HG02610 (cell line): ENCODE measurements around the gene IPO13.

Source experiments
- ATAC-seq: cut with Tn5 transposase; IDR thresholded peaks from one replicate; pipeline ENCODE4 v1.9.1; 2021; ENCODE audit warnings: mild to moderate bottlenecking, moderate library complexity; ENCODE audit not compliant: unreplicated experiment

Gene IPO13

GRCh38 chr1:43987159-43987902, 40.6 kb downstream of the IPO13 start:
- no peak for ATAC-seq

DNA sequence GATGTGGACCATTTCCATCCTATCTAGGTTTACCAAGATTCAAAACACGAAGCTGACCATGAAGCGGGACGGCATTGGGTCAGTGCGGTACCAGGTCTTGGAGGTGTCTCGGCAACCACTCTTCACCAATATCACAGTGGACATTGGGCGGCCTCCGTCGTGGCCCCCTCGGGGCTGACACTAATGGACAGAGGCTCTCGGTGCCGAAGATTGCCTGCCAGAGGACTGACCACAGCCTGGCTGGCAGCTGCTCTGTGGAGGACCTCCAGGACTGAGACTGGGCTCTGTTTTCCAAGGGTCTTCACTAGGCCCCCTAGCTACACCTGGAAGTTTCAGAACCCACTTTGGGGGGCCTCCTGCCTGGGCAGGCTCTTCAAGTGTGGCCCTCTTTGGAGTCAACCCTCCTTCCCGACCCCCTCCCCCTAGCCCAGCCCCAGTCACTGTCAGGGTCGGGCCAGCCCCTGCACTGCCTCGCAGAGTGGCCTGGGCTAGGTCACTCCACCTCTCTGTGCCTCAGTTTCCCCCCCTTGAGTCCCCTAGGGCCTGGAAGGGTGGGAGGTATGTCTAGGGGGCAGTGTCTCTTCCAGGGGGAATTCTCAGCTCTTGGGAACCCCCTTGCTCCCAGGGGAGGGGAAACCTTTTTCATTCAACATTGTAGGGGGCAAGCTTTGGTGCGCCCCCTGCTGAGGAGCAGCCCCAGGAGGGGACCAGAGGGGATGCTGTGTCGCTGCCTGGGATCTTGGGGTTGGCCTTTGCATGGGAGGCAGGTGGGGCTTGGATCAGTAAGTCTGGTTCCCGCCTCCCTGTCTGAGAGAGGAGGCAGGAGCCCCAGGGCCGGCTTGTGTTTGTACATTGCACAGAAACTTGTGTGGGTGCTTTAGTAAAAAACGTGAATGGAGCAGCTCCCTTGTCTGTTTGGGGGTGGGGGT, 43.8 kb downstream of the IPO13 start:
- ATAC-seq: no peak

- ATAC-seq: no peak
Measured at GRCh38 chr1:43991200-43991475, 44.4 kb downstream of the IPO13 start.

GRCh38 chr1:43991476-43992231, 44.9 kb downstream of the IPO13 start, which contains the start of gene CCDC24:
TSS of gene CCDC24 (plus strand) at chr1:43991599. CDS start at chr1:43991879, 280 bp downstream.
- peak; percentile 71 for ATAC-seq

DNA sequence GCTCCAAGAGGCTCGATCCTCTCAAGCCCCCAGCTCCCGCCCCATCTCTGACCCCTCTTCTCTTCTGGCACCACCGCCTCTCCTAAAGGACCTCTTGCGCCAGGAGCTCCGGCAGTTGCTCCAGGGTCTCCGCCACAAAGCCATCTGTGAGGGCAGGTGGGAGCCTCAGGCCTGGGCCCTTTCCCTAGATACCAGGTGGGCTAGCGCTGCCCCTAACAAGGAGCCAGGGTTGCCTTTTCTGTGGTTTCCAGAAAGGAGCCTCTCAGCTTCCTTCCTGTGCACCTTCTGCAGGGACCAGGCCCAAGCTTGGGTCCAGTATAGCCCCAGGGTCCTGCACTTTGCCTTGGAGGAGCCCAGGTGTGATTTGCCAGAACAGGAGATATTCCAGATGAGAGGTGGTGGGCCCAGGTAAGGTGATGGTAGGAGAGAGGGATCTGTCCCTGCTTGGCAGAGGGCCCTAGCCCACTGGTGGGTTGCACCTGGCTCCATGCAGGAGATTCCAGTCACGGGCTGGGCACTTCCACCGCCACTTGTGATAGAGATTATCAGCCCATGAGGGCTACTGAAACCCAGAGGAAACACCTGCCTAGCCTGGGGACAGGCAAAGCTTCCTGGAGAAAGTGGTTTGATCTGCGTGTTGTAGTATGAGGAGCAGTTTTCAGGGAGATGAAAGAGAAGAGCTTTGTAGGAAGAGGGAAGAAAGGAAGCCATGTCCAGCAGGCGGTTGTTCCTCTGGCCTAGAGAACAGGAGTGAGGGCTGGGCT, 45.7 kb downstream of the IPO13 start:
- no peak for ATAC-seq

GRCh38 chr1:43993206-43993914, 46.6 kb downstream of the IPO13 start:
- ATAC-seq: no peak

DNA sequence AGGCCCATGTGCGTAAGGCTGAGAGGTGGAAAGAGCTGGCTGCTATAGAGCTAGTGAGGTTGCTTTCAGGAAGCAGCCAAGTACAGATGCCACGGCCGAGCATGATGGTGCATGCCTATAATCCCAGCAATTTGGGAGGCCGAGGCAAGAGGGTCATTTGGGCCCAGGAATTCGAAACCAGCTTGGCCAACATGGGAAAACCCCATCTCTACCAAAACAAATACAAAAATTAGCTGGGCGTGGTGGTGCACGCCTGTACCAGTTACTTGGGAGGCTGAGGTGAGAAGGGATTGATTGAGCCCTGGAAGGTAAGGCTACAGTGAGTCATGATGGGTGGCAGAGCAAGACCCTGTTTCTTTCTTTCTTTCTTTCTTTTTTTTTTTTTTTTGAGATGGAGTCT, 47.3 kb downstream of the IPO13 start:
- ATAC-seq: no peak

- ATAC-seq: no peak
Measured at GRCh38 chr1:43994794-43995790, 48.3 kb downstream of the IPO13 start.

DNA sequence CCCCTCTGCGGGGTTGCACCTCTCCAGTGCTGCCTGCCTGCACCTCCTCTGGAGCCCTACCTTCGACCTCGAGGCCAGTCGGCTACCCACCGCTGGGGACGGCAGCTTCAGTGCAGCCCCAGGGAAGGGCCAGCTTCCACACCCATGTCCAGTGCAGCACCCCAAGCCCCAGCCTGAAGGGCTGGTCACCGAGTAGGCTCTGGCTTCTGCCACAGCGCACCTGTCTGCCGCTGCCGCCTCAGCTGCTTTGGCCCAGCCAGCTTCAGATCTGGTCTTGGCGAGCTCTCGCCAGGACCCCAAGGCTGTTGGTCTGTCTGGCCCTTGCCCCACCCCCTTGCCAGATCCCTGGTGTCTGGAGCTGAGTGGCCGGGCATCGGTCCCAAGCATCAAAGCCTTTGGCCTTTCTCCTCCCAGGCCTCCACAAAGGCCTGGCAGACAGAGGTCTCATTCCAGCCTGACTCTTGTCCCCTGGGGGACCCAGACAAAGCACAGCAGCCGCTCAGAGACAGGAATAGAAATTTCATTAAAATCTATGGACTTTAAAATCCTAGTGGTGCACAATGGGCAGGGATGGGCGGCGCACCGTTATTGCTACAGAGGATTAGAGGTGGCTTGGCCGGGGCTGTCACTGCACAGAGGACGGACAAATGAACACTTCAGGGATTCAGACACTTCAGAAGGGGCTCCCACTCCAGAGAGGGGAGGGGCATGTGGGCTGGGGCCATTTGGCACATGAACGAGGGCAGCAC, 49.4 kb downstream of the IPO13 start:
- ATAC-seq: no peak

GRCh38 chr1:43996733-43997115, 50.0 kb downstream of the IPO13 start:
- no peak for ATAC-seq

DNA sequence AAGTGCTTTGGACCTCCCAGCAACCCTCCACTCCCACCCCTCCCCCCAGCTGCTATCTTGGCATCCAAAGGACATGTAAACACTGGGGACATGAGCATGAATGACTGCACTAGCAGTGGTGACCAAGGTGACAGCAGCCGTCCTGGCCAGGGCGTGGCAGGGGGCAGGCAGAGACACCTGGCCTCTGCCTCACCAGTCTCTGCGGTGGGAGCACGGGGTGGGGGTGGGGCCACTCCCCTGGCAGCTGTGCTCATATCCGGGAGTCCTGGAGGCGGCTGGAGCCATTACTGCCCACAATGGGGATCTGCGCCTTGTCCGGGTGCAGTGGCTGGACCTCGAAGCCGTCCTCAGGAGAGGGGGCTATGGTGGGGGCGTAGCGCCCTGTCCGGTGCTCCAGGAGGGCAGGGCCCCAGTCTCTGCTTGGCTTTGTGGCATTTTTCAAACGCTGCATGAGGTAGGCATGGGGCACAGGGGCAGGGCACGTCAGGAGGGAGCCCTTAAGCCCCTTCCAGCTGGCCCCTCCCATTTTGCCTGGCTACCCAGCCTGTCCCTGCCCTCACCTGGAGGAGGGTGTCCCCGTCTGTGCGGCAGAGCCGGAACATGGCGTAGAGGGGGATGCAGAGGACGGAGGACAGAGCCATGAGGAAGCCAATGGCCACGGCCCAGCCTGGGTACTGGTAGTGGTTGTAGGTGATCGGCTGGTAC, 50.7 kb downstream of the IPO13 start:
- ATAC-seq: no peak

DNA sequence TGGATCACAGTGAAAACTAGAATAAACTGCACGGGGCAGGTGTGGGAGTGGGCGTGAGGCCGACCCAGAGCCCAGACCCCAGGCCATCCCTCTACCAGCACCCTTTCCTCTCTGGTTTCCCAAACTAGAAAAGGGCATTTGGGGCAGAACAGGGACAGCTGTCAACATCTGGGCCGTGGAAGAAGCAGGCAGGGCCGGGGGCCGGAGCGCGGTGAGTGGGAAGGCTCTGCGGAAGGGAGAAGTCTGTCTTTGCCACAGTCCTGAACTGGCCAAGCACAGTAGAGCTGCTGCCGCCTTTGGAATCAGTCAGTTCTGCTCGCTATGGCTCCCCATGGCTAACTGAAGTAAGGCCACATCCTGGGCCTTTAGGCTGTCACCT, 51.2 kb downstream of the IPO13 start:
- ATAC-seq: no peak

DNA sequence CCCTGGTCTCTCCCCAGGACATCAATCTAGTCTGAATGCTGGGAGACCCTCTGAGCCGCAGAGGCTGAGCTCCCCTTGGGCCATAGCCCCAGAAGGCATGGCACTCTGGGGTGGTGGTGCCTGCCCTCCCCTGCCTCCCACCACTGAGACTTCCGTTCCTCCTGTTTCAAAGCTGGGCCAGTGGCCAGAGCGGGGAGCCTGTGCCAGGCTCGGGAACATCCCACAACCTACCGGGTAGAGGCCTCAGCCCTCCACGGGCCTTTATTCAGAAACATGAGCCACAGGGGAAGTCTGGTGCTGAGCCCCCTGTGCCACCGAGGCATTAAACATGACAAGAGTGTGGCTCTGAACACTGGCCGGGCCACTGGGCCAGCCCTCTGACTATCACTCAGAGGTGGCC, 52.7 kb downstream of the IPO13 start:
- no peak for ATAC-seq

DNA sequence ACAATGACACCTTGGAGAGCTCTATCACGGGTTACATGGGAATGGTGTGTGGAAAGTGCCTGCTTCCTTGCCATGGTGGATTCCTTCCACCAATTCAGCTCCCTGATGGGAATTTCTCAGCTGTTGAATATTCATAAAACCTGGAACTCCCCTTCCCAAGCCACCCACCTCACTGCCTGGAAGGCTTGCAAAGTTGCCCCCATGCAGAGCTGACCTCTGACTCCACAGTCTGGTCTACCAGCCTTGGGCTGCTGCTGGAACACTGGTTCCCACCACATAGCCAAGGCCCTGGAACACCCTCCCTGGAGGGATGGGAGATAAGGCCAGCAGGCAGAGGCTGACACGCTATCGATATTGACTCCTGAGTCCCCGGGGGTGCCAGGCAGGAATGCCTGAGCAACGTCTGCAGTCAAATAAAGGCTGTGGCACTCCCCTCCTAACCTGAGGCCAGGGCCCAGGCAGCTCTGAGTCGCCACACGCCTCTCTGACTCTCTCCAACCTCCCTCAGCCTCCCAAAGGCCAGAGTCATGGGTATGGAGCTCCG, 53.4 kb downstream of the IPO13 start:
- no peak for ATAC-seq

DNA sequence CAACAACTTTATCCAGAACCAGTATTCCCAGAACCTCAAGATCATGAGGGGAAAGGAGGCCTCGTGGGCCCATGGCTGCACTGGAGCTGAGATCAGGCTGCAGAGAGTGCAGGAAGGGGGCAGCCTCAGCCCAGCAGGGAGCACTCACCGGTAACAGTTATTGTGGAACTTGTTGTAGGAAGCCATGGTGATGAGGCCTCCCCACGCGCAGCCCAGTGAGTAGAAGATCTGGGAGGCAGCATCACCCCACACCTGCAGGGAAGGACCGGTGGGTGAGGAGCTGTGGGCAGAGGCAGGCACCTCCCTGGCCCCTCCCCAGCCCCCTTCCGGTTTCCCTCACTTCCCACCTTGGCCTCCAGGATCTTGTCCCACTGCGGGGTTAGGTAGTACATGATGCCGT, 55.4 kb downstream of the IPO13 start:
- ATAC-seq: no peak

- ATAC-seq: no peak
Measured at GRCh38 chr1:44002606-44003157, 55.9 kb downstream of the IPO13 start.

- ATAC-seq: no peak
Measured at GRCh38 chr1:44008259-44008658, 61.5 kb downstream of the IPO13 start.
